HEK293T (cell line): ENCODE data around the gene PRKCA.

Source experiments
- CTCF ChIA-PET: fragments of 350-600 bp; formaldehyde crosslinking; extraction: SDS; loops from one replicate; lab custom pipeline; 2021; ENCODE audit warnings: antibody characterized with exemption, inconsistent platforms; lab: Yijun Ruan, JAX
- POLR2A ChIA-PET: fragments of 350-600 bp; formaldehyde crosslinking; extraction: SDS; loops from one replicate; lab custom pipeline; 2020; ENCODE audit warnings: antibody characterized with exemption, inconsistent platforms; lab: Yijun Ruan, JAX
- DNase-seq: peaks from one replicate; pipeline ENCODE4 v3.0.0; 2012; ENCODE audit warnings: mixed read lengths; ENCODE audit errors: extremely low spot score
- ARNT ChIP-seq: fragments of 450-650 bp; IDR thresholded peaks from 2 replicates; pipeline ENCODE4 v1.6.1; 2017; ENCODE audit warnings: mild to moderate bottlenecking
- BHLHE40 ChIP-seq: fragments of 450-650 bp; IDR thresholded peaks from 2 replicates; pipeline ENCODE4 v1.6.1; 2016; ENCODE audit warnings: mild to moderate bottlenecking, moderate library complexity, borderline replicate concordance
- CTBP1 ChIP-seq: fragments of 450-650 bp; IDR thresholded peaks from 2 replicates; pipeline ENCODE4 v1.6.1; 2016; ENCODE audit warnings: borderline replicate concordance
- ELF4 ChIP-seq: fragments of 450-650 bp; IDR thresholded peaks from 2 replicates; pipeline ENCODE4 v1.6.1; 2017; ENCODE audit warnings: antibody characterized with exemption
- FOXA1 ChIP-seq: fragments of 450-650 bp; IDR thresholded peaks from 2 replicates; pipeline ENCODE4 v1.6.1; 2016; ENCODE audit warnings: mild to moderate bottlenecking
- FOXK2 ChIP-seq: fragments of 450-650 bp; IDR thresholded peaks from 2 replicates; pipeline ENCODE4 v1.6.1; 2016; ENCODE audit warnings: mild to moderate bottlenecking
- FOXM1 ChIP-seq: fragments of 450-650 bp; IDR thresholded peaks from 2 replicates; pipeline ENCODE4 v1.6.1; 2017; ENCODE audit warnings: mild to moderate bottlenecking, borderline replicate concordance
- HDGF ChIP-seq: fragments of 450-650 bp; IDR thresholded peaks from 2 replicates; pipeline ENCODE4 v1.6.1; 2017; ENCODE audit warnings: antibody characterized with exemption, borderline replicate concordance
- L3MBTL2 ChIP-seq: fragments of 450-650 bp; conservative IDR thresholded peaks from 2 replicates; pipeline ENCODE4 v1.6.1; 2016; ENCODE audit warnings: mild to moderate bottlenecking
- LEF1 ChIP-seq: fragments of 450-650 bp; IDR thresholded peaks from 2 replicates; pipeline ENCODE4 v1.6.1; 2017; ENCODE audit warnings: mild to moderate bottlenecking, borderline replicate concordance
- NFRKB ChIP-seq: fragments of 450-650 bp; IDR thresholded peaks from 2 replicates; pipeline ENCODE4 v1.6.1; 2016; ENCODE audit warnings: mild to moderate bottlenecking, moderate library complexity
- SP1 ChIP-seq: fragments of 450-650 bp; IDR thresholded peaks from 2 replicates; pipeline ENCODE4 v1.6.1; 2017
- SUZ12 ChIP-seq: fragments of 450-650 bp; IDR thresholded peaks from 2 replicates; pipeline ENCODE4 v1.6.1; 2016; ENCODE audit warnings: mild to moderate bottlenecking
- TARDBP ChIP-seq: fragments of 450-650 bp; IDR thresholded peaks from 2 replicates; pipeline ENCODE4 v1.6.1; 2016
- ZNF384 ChIP-seq: fragments of 450-650 bp; IDR thresholded peaks from 2 replicates; pipeline ENCODE4 v1.6.1; 2016
- TF ChIP-seq, protein P1 (sequence below): fragments of 450-650 bp; IDR thresholded peaks from 2 replicates; pipeline ENCODE4 v1.6.1; 2016

Gene PRKCA

DNA sequence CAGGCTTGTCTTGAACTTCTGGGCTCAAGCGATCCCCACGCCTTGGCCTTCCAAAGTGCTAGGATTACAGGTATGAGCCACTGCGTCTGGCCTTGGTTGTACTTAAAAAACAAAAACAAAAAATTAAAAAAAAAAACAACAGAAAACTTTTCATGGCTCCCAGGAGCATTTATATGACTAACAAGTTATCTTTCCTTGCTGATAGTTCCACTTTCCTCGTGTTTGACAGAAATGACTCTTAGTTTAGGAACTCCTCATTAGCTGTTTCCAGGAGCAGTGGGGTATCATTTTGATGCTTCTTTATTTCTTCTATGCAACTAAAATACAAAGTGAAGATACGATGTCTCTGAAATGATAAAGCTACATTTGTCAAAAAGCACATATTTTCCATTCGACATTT lies 165.4 kb downstream of the PRKCA start:
- no peak for DNase-seq
- POLR2A ChIA-PET: no interaction called here
- TF ChIP-seq LEF1: no peak
- no peak for TF ChIP-seq TARDBP
- TF ChIP-seq FOXK2: no peak
- CTCF ChIA-PET: no interaction called here

DNA sequence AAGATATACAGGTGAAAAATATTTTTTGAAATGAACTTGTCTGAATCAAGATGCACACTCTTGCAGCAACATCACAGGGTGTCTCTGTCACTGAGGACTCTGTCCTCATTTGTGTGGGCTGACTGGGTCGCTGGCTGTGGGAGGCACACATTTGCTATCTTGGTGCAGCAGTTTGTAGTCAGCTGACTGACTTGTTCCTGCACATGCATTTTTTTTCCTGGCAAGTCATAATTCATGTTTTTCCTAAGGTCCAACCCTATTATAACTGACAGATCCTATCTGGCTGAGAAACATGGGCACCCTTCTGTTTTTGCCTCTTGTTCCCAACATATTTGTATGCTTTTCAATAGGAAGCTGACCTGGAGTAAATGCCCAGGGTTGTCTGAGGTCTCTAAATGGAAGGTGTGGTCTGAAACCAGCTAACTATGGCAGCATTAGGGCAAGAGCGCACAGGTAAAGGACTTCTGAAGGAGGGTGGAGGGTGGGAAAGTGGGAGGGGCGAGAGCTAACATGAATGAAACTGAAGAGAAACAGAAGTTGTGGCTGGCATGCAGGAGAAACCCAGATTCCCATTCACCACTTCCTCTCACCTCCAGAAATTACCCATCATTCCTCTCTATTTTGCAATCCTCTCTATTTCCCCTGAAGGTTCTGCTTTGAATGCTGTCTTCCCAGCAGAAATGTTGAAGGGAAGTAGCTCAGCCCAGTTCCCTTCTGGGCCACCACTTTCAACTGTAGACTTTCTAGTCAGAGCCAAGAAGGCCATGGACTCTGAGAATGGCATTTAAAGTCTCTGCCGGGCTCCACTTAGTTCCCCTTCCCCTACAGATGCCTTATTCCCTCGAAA lies 166.1 kb downstream of the PRKCA start:
- TF ChIP-seq SP1: no peak
- ChIA-PET POLR2A (no interaction called here), CTCF (interaction anchor here (0.5 kb wide), 1 partner anchor 266 kb away, joined by 4 read pairs; no protein-coding TSS in a partner anchor)
- no peak for DNase-seq

DNA sequence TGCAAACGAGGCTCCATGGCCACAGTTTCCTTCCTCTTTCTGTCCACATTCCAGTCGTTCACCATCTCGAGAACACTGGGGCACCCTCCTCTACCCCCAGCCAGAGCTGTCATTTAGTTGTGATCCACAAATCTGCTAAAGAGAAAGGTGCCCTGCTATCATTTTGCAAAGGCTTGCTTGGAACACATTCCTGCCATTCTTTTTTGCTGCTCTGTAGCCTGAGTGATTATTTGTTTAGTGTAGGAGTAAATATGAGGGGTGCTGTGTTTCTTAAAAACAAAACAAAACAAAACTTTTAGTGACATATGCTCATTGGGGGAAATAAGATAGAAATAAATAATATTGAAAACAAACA lies 166.7 kb downstream of the PRKCA start:
- TF ChIP-seq CTBP1 (no peak), FOXA1 (no peak), FOXM1 (no peak), NFRKB (no peak), TARDBP (no peak), L3MBTL2 (no peak), SUZ12 (no peak)
- TF ChIP-seq, protein P1, sequence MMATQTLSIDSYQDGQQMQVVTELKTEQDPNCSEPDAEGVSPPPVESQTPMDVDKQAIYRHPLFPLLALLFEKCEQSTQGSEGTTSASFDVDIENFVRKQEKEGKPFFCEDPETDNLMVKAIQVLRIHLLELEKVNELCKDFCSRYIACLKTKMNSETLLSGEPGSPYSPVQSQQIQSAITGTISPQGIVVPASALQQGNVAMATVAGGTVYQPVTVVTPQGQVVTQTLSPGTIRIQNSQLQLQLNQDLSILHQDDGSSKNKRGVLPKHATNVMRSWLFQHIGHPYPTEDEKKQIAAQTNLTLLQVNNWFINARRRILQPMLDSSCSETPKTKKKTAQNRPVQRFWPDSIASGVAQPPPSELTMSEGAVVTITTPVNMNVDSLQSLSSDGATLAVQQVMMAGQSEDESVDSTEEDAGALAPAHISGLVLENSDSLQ: no peak
- ChIA-PET CTCF (interaction anchor here (0.5 kb wide), 1 partner anchor 267 kb away, joined by 4 read pairs; no protein-coding TSS in a partner anchor), POLR2A (no interaction called here)
- no peak for DNase-seq

DNA sequence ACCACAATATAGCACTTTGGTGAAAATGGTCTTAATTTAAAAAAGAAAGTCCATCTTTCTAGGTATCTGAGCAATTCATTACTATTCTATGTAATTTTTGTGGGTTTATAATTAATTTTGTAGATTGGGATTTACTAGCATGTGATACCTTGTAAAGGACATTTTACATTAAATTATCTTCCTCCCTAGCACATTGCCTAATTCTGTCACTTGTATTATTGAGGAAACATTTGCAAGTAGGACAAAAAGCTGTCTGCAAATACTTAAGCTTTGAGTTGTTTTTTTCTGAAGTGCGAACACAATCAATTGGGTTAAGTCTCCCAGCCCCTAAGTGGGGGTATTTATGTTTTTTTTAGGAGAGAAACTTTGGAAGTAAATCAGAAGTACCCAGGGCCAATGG lies 167.0 kb downstream of the PRKCA start:
- TF ChIP-seq CTBP1 (no peak), L3MBTL2 (no peak), SUZ12 (no peak), ELF4 (no peak), FOXK2 (no peak), LEF1 (no peak), ZNF384 (no peak), FOXA1 (no peak), FOXM1 (no peak), HDGF (no peak), BHLHE40 (no peak), NFRKB (no peak), TARDBP (no peak)
- TF ChIP-seq, protein P1: no peak
- DNase-seq: no peak
- CTCF ChIA-PET: no interaction called here
- POLR2A ChIA-PET: no interaction called here

GRCh38 chr17:66469890-66470289 lies 167.5 kb downstream of the PRKCA start:
- TF ChIP-seq TARDBP (no peak), NFRKB (no peak), SP1 (no peak), ARNT (no peak), SUZ12 (no peak), FOXA1 (no peak), ZNF384 (no peak), FOXK2 (no peak), BHLHE40 (no peak)
- CTCF ChIA-PET: no interaction called here
- no peak for DNase-seq
- POLR2A ChIA-PET: no interaction called here

- ChIA-PET POLR2A (no interaction called here), CTCF (no interaction called here)
- no peak for TF ChIP-seq FOXM1
- TF ChIP-seq ARNT: no peak
- no peak for TF ChIP-seq BHLHE40
- no peak for TF ChIP-seq ELF4
- TF ChIP-seq, protein P1: no peak
- no peak for TF ChIP-seq CTBP1
- TF ChIP-seq NFRKB: no peak
- no peak for TF ChIP-seq SP1
- TF ChIP-seq FOXA1: no peak
- TF ChIP-seq SUZ12: no peak
- TF ChIP-seq L3MBTL2: no peak
- TF ChIP-seq FOXK2: no peak
- no peak for TF ChIP-seq LEF1
- DNase-seq: no peak
Measured at GRCh38 chr17:66472123-66472522, 169.7 kb downstream of the PRKCA start.

DNA sequence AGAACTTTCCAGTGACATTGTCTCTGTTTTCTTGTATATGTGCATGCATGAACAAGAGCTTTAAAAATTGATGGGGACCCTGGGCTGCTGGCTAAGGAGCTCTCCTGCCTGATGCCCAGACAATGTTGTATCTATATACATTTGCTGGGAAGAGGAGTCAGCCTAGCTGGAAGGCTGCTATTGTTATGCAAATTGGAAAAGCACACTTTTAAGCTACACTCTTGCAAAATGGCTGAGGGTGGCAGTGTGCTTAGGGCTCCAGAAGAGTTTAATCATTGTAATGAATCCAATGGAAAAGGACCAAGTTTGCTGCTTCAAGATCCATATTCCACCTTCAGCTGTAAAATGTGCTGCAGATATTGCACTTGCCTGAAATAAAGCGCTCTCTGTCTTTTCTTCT lies 171.8 kb downstream of the PRKCA start:
- ChIA-PET POLR2A (interaction anchor here (0.8 kb wide), 1 partner anchor 29 kb away, joined by 3 read pairs; no protein-coding TSS in a partner anchor), CTCF (no interaction called here)
- DNase-seq: no peak
- no peak for TF ChIP-seq L3MBTL2
- TF ChIP-seq ELF4: no peak
- TF ChIP-seq FOXK2: no peak
- no peak for TF ChIP-seq NFRKB
- TF ChIP-seq FOXA1: no peak
- TF ChIP-seq, protein P1: no peak
- no peak for TF ChIP-seq FOXM1
- TF ChIP-seq SUZ12: no peak
- TF ChIP-seq SP1: no peak
- no peak for TF ChIP-seq HDGF
